OCI-LY7 (cell line): ENCODE data around the gene MYO1C. TPM values are rescaled to one million over a fixed set of nuclear protein-coding genes. Genes with fewer than 3 reads are reported as not detected.

Source experiments
- BruUV-seq: library from RNA; stranded (reverse); fragments of 400-500 nt; replicated peaks from 2 replicates; lab custom pipeline; 2021; lab: Mats Ljungman, UMichigan
- CTCF ChIA-PET: fragments of 300-600 bp; sonication (Branson Sonifier 250); formaldehyde crosslinking; loops from one replicate; lab custom pipeline; 2022; ENCODE audit warnings: antibody characterized with exemption; ENCODE audit not compliant: unreplicated experiment; lab: Charles Lee
- POLR2A ChIA-PET: fragments of 300-600 bp; sonication (Branson Sonifier 250); formaldehyde crosslinking; loops from one replicate; lab custom pipeline; 2022; ENCODE audit warnings: antibody characterized with exemption; lab: Charles Lee
- DNase-seq: peaks from one replicate; pipeline ENCODE4 v3.0.0-alpha.2; 2015; ENCODE audit warnings: low spot score
- H2AFZ ChIP-seq: fragments of 200-600 bp; sonication (generic), shearing (Covaris generic); 2 replicates; pipeline ENCODE4 v1.6.1; 2014; ENCODE audit warnings: mild to moderate bottlenecking, antibody characterized with exemption, low read length, moderate library complexity
- H3K27ac ChIP-seq: fragments of 200-600 bp; sonication (generic); 2 replicates; pipeline ENCODE4 v1.5.1; 2014; ENCODE audit warnings: mixed run types, low read depth, mild to moderate bottlenecking, moderate library complexity, low read length, inconsistent platforms; ENCODE audit not compliant: poor library complexity, severe bottlenecking
- H3K36me3 ChIP-seq: fragments of 200-600 bp; sonication (generic); 2 replicates; pipeline ENCODE4 v1.6.1; 2014; ENCODE audit warnings: mild to moderate bottlenecking, antibody characterized with exemption, low read length, moderate library complexity, mixed read lengths; ENCODE audit not compliant: insufficient read depth
- H3K4me1 ChIP-seq: fragments of 200-600 bp; sonication (generic); 2 replicates; pipeline ENCODE4 v1.5.1; 2014; ENCODE audit warnings: mild to moderate bottlenecking, low read length; ENCODE audit not compliant: insufficient read depth, poor library complexity, severe bottlenecking
- H3K4me2 ChIP-seq: fragments of 200-600 bp; sonication (generic); 2 replicates; pipeline ENCODE4 v1.6.1; 2014; ENCODE audit warnings: mild to moderate bottlenecking, low read length
- H3K4me3 ChIP-seq: fragments of 200-600 bp; sonication (generic); 2 replicates; pipeline ENCODE4 v1.5.1; 2014; ENCODE audit warnings: mild to moderate bottlenecking, low read depth, low read length; ENCODE audit not compliant: poor library complexity, severe bottlenecking
- H3K79me2 ChIP-seq: fragments of 200-600 bp; sonication (generic); 2 replicates; pipeline ENCODE4 v1.6.1; 2016; ENCODE audit warnings: low read depth, mild to moderate bottlenecking, low read length, moderate library complexity, mixed read lengths; ENCODE audit not compliant: insufficient read depth
- H3K9me2 ChIP-seq: fragments of 200-600 bp; sonication (generic); 2 replicates; pipeline ENCODE4 v1.6.1; 2016; ENCODE audit warnings: mild to moderate bottlenecking, low read length, mixed read lengths; ENCODE audit not compliant: insufficient read depth
- H3K9me3 ChIP-seq: fragments of 200-600 bp; sonication (generic); 2 replicates; pipeline ENCODE4 v1.6.1; 2014; ENCODE audit warnings: mild to moderate bottlenecking, mixed run types, low read length, mixed read lengths
- H4K20me1 ChIP-seq: fragments of 200-600 bp; sonication (generic); 2 replicates; pipeline ENCODE4 v1.6.1; 2014; ENCODE audit warnings: mild to moderate bottlenecking, antibody characterized with exemption, low read length, moderate library complexity, mixed read lengths; ENCODE audit not compliant: insufficient read depth
- CTCF ChIP-seq: fragments of 200-600 bp; sonication (generic); conservative IDR thresholded peaks from 2 replicates; pipeline ENCODE4 v1.5.1; 2014; ENCODE audit warnings: mild to moderate bottlenecking, antibody characterized with exemption, low read length, moderate library complexity, mixed read lengths
- EZH2phosphoT487 ChIP-seq: fragments of 200-600 bp; sonication (generic); IDR thresholded peaks from 2 replicates; pipeline ENCODE4 v1.6.1; 2018; ENCODE audit warnings: low read depth, borderline replicate concordance, mild to moderate bottlenecking, mixed run types, antibody characterized with exemption, low read length, moderate library complexity, mixed read lengths
- intact Hi-C: fragments of 100-400 bp; cut with micrococcal nuclease; formaldehyde crosslinking; loops from one replicate; pipeline ENCODE4 v1.10.0; 2022; ENCODE audit not compliant: unreplicated experiment
- total RNA-seq, 2 experiments: library from RNA; depleted of rRNA in 1 of 2; stranded (reverse); fragments of >200 nt in 1 of 2; shearing (Covaris generic) in 1 of 2; gene quantifications; 2 replicates each; pipeline ENCODE4 v1.2.3, GENCODE V29; 2014 to 2022

Gene MYO1C
- total RNA-seq, 2 experiments from 2014 or later = 17.2 to 74.4 TPM

GRCh38 chr17:1464186-1464585 lies 28.3 kb downstream of the MYO1C start:
- Histone ChIP-seq H2AFZ (no peak overlapping the region), H3K4me2 (no peak overlapping the region), H3K27ac (no peak overlapping the region), H4K20me1 (no peaks in the 10 kb centered on the region), H3K9me3 (no peaks in the 10 kb centered on the region), H3K4me3 (no peak overlapping the region), H3K79me2 (no peaks in the 10 kb centered on the region), H3K4me1 (peaks cover 22% of the 10 kb centered on the region), H3K9me2 (no peaks in the 10 kb centered on the region), H3K36me3 (peaks cover 26% of the 10 kb centered on the region)
- TF ChIP-seq CTCF = no peak
- TF ChIP-seq EZH2phosphoT487 = no peak
- DNase-seq = no peak
- ChIA-PET POLR2A (no interaction called here), CTCF (no interaction called here)
- BruUV-seq = no TSS peak
- intact Hi-C loops = no loop called here

- TF ChIP-seq EZH2phosphoT487 = no peak
- no peak for TF ChIP-seq CTCF
- Histone ChIP-seq H3K4me2 (peak overlapping the region; percentile 50), H2AFZ (peak overlapping the region; percentile 41; the same call in 1 of the 2 replicates), H4K20me1 (no peaks in the 10 kb centered on the region), H3K79me2 (no peaks in the 10 kb centered on the region), H3K9me3 (no peaks in the 10 kb centered on the region), H3K4me3 (peak overlapping the region; percentile 50), H3K4me1 (peaks cover 22% of the 10 kb centered on the region), H3K27ac (peak overlapping the region; percentile 36), H3K36me3 (peaks cover 12% of the 10 kb centered on the region), H3K9me2 (no peaks in the 10 kb centered on the region)
- DNase-seq = no peak
- intact Hi-C loops = loop anchor here (1.0 kb wide), 1 partner anchor 22 kb away; no protein-coding TSS in a partner anchor
- no TSS peak for BruUV-seq
- POLR2A ChIA-PET = interaction anchor here (0.8 to 0.9 kb wide), 2 partner anchors 13 to 73 kb away, joined by 3 to 4 read pairs; no protein-coding TSS in a partner anchor
- CTCF ChIA-PET = no interaction called here
Observed at GRCh38 chr17:1462164-1463112, 30.0 kb downstream of the MYO1C start.
